IMR-90 (cell line): ENCODE results near the gene EGR2. TPM values are rescaled to one million over a fixed set of nuclear protein-coding genes. Genes with fewer than 3 reads are reported as not detected.

Source experiments
- ATAC-seq: fragments of 200-7000 bp; cut with Tn5 transposase; 2 replicates; pipeline ENCODE4 v1.9.1; 2020; ENCODE audit warnings: low read depth, mild to moderate bottlenecking, moderate library complexity
- BruUV-seq: library from RNA; stranded (reverse); fragments of 400-500 nt; replicated peaks from 2 replicates; lab custom pipeline; 2021; lab: Mats Ljungman, UMichigan
- CTCF ChIA-PET: fragments of 300-600 bp; formaldehyde crosslinking; extraction: SDS; loops from one replicate; lab custom pipeline; 2021; ENCODE audit warnings: antibody characterized with exemption; lab: Yijun Ruan, JAX
- POLR2A ChIA-PET: fragments of 300-600 bp; sonication (Branson Sonifier 250); formaldehyde crosslinking; loops from one replicate; lab custom pipeline; 2022; ENCODE audit warnings: antibody characterized with exemption; ENCODE audit not compliant: unreplicated experiment; lab: Charles Lee
- DNase-seq: peaks from one replicate; pipeline ENCODE4 v3.0.0; 2013
- H2AFZ ChIP-seq: replicated peaks from 2 replicates; pipeline ENCODE3; 2013; ENCODE audit warnings: low read length, mild to moderate bottlenecking; ENCODE audit not compliant: poor library complexity
- H2AK5ac ChIP-seq: 2 replicates; pipeline ENCODE4 v1.6.1; 2013; ENCODE audit warnings: low read depth, low read length, inconsistent platforms
- H2AK9ac ChIP-seq: replicated peaks from 2 replicates; pipeline ENCODE3; 2013; ENCODE audit warnings: mild to moderate bottlenecking, low read depth, low read length, moderate library complexity; ENCODE audit not compliant: poor library complexity
- H2BK120ac ChIP-seq: 2 replicates; pipeline ENCODE4 v1.6.1; 2013; ENCODE audit warnings: low read depth, low read length, inconsistent platforms
- H2BK15ac ChIP-seq: 3 replicates; pipeline ENCODE4 v1.6.1; 2013; ENCODE audit warnings: low read depth, low read length, inconsistent platforms
- H2BK20ac ChIP-seq: 2 replicates; pipeline ENCODE4 v1.6.1; 2013; ENCODE audit warnings: low read depth, mild to moderate bottlenecking, inconsistent platforms, low read length, moderate library complexity
- H2BK5ac ChIP-seq: 2 replicates; pipeline ENCODE4 v1.6.1; 2013; ENCODE audit warnings: mild to moderate bottlenecking, low read depth, low read length, inconsistent platforms; ENCODE audit not compliant: poor library complexity, severe bottlenecking
- H3K14ac ChIP-seq: replicated peaks from 2 replicates; pipeline ENCODE4 v1.6.1; 2013; ENCODE audit warnings: low read depth, low read length, inconsistent platforms
- H3K18ac ChIP-seq: 2 replicates; pipeline ENCODE4 v1.6.1; 2013; ENCODE audit warnings: low read depth, low read length, control low read depth
- H3K23ac ChIP-seq: 2 replicates; pipeline ENCODE4 v1.6.1; 2013; ENCODE audit warnings: low read depth, low read length, inconsistent platforms
- H3K27ac ChIP-seq: 2 replicates; pipeline ENCODE4 v1.5.1; 2013; ENCODE audit warnings: mild to moderate bottlenecking, control low read depth, low read length; ENCODE audit not compliant: insufficient read depth
- H3K27me3 ChIP-seq: 2 replicates; pipeline ENCODE4 v1.6.1; 2013; ENCODE audit warnings: low read length; ENCODE audit not compliant: control insufficient read depth, insufficient read depth
- H3K36me3 ChIP-seq: 2 replicates; pipeline ENCODE4 v1.6.1; 2013; ENCODE audit warnings: low read length, mixed read lengths; ENCODE audit not compliant: control insufficient read depth, insufficient read depth
- H3K4ac ChIP-seq: 2 replicates; pipeline ENCODE4 v1.6.1; 2013; ENCODE audit warnings: low read depth, low read length, inconsistent platforms
- H3K4me1 ChIP-seq: 2 replicates; pipeline ENCODE4 v1.6.1; 2013; ENCODE audit warnings: low read length, mixed read lengths; ENCODE audit not compliant: control insufficient read depth, insufficient read depth
- H3K4me2 ChIP-seq: 2 replicates; pipeline ENCODE4 v1.6.1; 2013; ENCODE audit warnings: low read depth, mild to moderate bottlenecking, control low read depth, low read length, moderate library complexity
- H3K4me3 ChIP-seq: 2 replicates; pipeline ENCODE4 v1.5.1; 2013; ENCODE audit warnings: low read depth, mild to moderate bottlenecking, control low read depth, low read length, moderate library complexity; ENCODE audit not compliant: insufficient read depth
- H3K56ac ChIP-seq: 2 replicates; pipeline ENCODE4 v1.6.1; 2013; ENCODE audit warnings: low read length, inconsistent platforms; ENCODE audit not compliant: insufficient read depth; ENCODE audit errors: extremely low read depth
- H3K79me1 ChIP-seq, 2 experiments: 2 replicates each; pipeline ENCODE4 v1.6.1; 2013; ENCODE audit warnings: low read length in 2 of 2, inconsistent platforms in 1 of 2, low read depth in 1 of 2
- H3K9ac ChIP-seq: 2 replicates; pipeline ENCODE4 v1.6.1; 2013; ENCODE audit warnings: low read depth, low read length, control low read depth
- H3K9me1 ChIP-seq: 2 replicates; pipeline ENCODE4 v1.6.1; 2013; ENCODE audit warnings: low read length, inconsistent platforms; ENCODE audit not compliant: insufficient read depth
- H3K9me3 ChIP-seq: 2 replicates; pipeline ENCODE4 v1.6.1; 2013; ENCODE audit warnings: low read length; ENCODE audit not compliant: control insufficient read depth, insufficient read depth
- H4K20me1 ChIP-seq: 2 replicates; pipeline ENCODE4 v1.6.1; 2013; ENCODE audit warnings: low read length, inconsistent platforms; ENCODE audit not compliant: insufficient read depth
- H4K5ac ChIP-seq: 2 replicates; pipeline ENCODE4 v1.6.1; 2013; ENCODE audit warnings: mild to moderate bottlenecking, low read depth, low read length, control low read depth
- H4K8ac ChIP-seq, 2 experiments: 2 replicates each; pipeline ENCODE4 v1.6.1; 2013; ENCODE audit warnings: low read depth in 2 of 2, low read length in 2 of 2, control low read depth in 1 of 2, inconsistent platforms in 1 of 2
- H4K91ac ChIP-seq: 2 replicates; pipeline ENCODE4 v1.6.1; 2013; ENCODE audit warnings: low read depth, low read length, inconsistent platforms; ENCODE audit not compliant: insufficient read depth
- NFE2L2 ChIP-seq: fragments of 150-350 bp; IDR thresholded peaks from 2 replicates; pipeline ENCODE4 v1.6.1; 2016; ENCODE audit warnings: low read depth, mild to moderate bottlenecking, low read length
- WGBS, 2 experiments: methylation state at CpG; one replicate each; pipeline versions ENCODE4 v1.1.5 to v1.1.7; 2013; ENCODE audit warnings: missing lambda C conversion rate in 2 of 2; ENCODE audit not compliant: insufficient read length in 1 of 2; ENCODE audit errors: extremely low coverage in 2 of 2; 5-methylcytosine and 5-hydroxymethylcytosine counted together
- dilution Hi-C: fragments of 300-500 bp; cut with HindIII; formaldehyde crosslinking; loops from one replicate; pipeline ENCODE4 v1.14.3; 2018; ENCODE audit warnings: low sequenced_read_pairs; ENCODE audit not compliant: unreplicated experiment
- in situ Hi-C: fragments of 300-500 bp; cut with MboI; formaldehyde crosslinking; loops from 3 replicates; pipeline ENCODE4 v1.14.3; 2019; ENCODE audit warnings: low sequenced_read_pairs, inconsistent platforms, mixed read lengths
- intact Hi-C: fragments of 100-400 bp; cut with micrococcal nuclease; formaldehyde crosslinking; loops from 2 replicates; pipeline ENCODE4 v1.10.0; 2022
- polyA plus RNA-seq, 3 experiments: library from polyadenylated mRNA; depleted of rRNA; stranded (reverse); fragments of >200 nt; gene quantifications; 2 replicates each; pipeline ENCODE4 v1.2.3, GENCODE V29; 2012; ENCODE audit warnings: low replicate concordance in 1 of 3
- total RNA-seq: library from RNA; depleted of rRNA; stranded (reverse); fragments of >200 nt; gene quantifications from 2 replicates; pipeline ENCODE4 v1.2.3, GENCODE V29; 2012
- TF ChIP-seq, protein P1 (sequence below): fragments of 150-350 bp; IDR thresholded peaks from 2 replicates; pipeline ENCODE4 v1.6.1; 2017; ENCODE audit warnings: mild to moderate bottlenecking, antibody characterized with exemption, low read length, low read depth

The EGR2 gene
- total and polyA plus RNA-seq, 2 of the 4 experiments (the other 2 are of a cell fraction): 0.36 to 1.2 TPM

- H3K4me2 ChIP-seq: no peak overlapping the region
- no peak for DNase-seq
- no peak overlapping the region for H2BK5ac ChIP-seq
- no peaks in the 10 kb centered on the region for H3K4me1 ChIP-seq
- no peak overlapping the region for H4K8ac ChIP-seq
- H3K9ac ChIP-seq: no peak overlapping the region
- no peaks in the 10 kb centered on the region for H3K36me3 ChIP-seq
- H3K23ac ChIP-seq: no peak overlapping the region
- no peak for ATAC-seq
- no TSS peak for BruUV-seq
- no peak overlapping the region for H2BK15ac ChIP-seq
- no peak overlapping the region for H2BK120ac ChIP-seq
- H3K27ac ChIP-seq: no peak overlapping the region
- in situ Hi-C loops (no loop called here), intact Hi-C loops (no loop called here), dilution Hi-C loops (no loop called here)
- no peaks in the 10 kb centered on the region for H4K20me1 ChIP-seq
- peaks cover 11% of the 10 kb centered on the region for H3K27me3 ChIP-seq
- no peak overlapping the region for H3K4me3 ChIP-seq
- TF ChIP-seq NFE2L2: no peak
- TF ChIP-seq, protein P1, sequence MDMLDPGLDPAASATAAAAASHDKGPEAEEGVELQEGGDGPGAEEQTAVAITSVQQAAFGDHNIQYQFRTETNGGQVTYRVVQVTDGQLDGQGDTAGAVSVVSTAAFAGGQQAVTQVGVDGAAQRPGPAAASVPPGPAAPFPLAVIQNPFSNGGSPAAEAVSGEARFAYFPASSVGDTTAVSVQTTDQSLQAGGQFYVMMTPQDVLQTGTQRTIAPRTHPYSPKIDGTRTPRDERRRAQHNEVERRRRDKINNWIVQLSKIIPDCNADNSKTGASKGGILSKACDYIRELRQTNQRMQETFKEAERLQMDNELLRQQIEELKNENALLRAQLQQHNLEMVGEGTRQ: no peak
- no peak overlapping the region for H4K5ac ChIP-seq
- WGBS, 2 experiments: no CpG with 5 or more reads among the region's 5 CpGs
- H3K9me1 ChIP-seq: 0 out of 2 replicates have a peak, but pooled peaks cover 2% of the 10 kb centered on the region
- no peaks in the 10 kb centered on the region for H3K79me1 ChIP-seq
- no peak overlapping the region for H2BK20ac ChIP-seq
- no peak overlapping the region for H3K4ac ChIP-seq
- POLR2A ChIA-PET: no interaction called here
- H4K91ac ChIP-seq: no peak overlapping the region
- H3K56ac ChIP-seq: no peak overlapping the region
- H3K18ac ChIP-seq: no peak overlapping the region
- H3K9me3 ChIP-seq: no peaks in the 10 kb centered on the region
- CTCF ChIA-PET: no interaction called here
- H2AK5ac ChIP-seq: no peak overlapping the region
- H2AK9ac ChIP-seq: no peak overlapping the region
- H3K14ac ChIP-seq: no peak overlapping the region
- no peak overlapping the region for H2AFZ ChIP-seq
Observed at GRCh38 chr10:62792261-62792660, 23.9 kb downstream of the EGR2 start.
